GM12892 (cell line): ENCODE results near the gene LEKR1.

ENCODE experiments used
- POLR2AphosphoS5 ChIP-seq: IDR thresholded peaks from 2 replicates; pipeline ENCODE4 v1.6.1; 2011; ENCODE audit warnings: low read depth, low read length, control low read depth
- TAF1 ChIP-seq: IDR thresholded peaks from 2 replicates; pipeline ENCODE4 v1.6.1; 2011; ENCODE audit warnings: low read depth, mild to moderate bottlenecking, control low read depth, low read length, borderline replicate concordance

DNA sequence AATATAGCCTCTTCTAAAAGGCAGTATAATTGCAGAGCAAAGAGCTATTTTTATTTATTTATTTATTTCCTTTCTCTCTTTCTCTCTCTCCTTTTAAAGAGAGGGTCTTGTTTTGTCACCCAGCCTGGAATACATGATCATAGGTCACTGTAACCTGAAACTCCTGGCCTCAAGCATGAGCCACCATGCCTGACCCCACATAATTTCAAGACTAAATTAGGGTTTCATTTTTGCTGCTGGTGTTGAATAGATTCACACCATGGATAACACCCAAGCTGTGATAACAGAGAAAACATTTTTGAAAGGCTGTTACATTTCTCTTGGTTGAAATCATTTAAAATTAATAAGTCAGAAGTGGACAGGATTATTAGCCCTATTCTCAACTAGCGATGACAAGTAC is 131.6 kb downstream of the LEKR1 start:
- TF ChIP-seq TAF1 = no peak
- no peak for TF ChIP-seq POLR2AphosphoS5
